ENCODE results near the gene JARID2.

- TF ChIP-seq CTCF (IDR thresholded peaks at IDR 0.05): no peak
- TF ChIP-seq EZH2phosphoT487 (IDR thresholded peaks at IDR 0.05): no peak
These were observed 53.7 kb downstream of the JARID2 start for GRCh38 chr6:15299430-15300131.
